ENCODE measurements around the gene CKAP4. TPM values are rescaled to one million over a fixed set of nuclear protein-coding genes. Genes with fewer than 3 reads are reported as not detected.

Gene CKAP4
- total RNA-seq, 1 experiment from 2014 or later: 108 TPM

DNA sequence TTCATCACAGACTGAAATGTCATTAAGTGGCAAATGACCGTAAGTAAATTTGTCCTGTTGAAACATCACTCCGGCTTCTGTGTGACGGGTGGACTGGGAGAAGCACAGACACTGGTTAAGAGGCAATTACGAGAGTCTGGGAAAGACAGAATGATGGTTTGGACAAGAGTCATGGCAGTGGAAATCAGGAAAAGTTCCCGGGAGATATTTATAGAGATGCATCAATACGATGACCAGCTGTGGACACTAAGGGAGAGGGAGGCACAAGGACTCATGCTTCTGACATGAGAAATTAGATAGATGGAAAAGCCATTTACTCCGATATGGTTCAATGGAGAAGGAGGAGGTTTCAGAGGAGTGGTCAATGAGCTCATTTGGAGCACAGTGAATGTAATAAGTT is 27.3 kb downstream of the CKAP4 start:
- TF ChIP-seq CTCF (IDR thresholded peaks at IDR 0.05; ENCODE audit: unreplicated experiment): no peak
- Mint-ChIP-seq H3K27ac (ENCODE audit: unreplicated experiment) (no peak overlapping the region), H3K4me3 (ENCODE audit: low read depth, unreplicated experiment) (no peak overlapping the region), H3K36me3 (ENCODE audit: insufficient read depth, unreplicated experiment) (no peaks in the 10 kb centered on the region), H3K9me3 (ENCODE audit: low read depth, unreplicated experiment) (peaks cover 4% of the 10 kb centered on the region), H3K27me3 (ENCODE audit: unreplicated experiment) (peaks cover 46% of the 10 kb centered on the region), H3K4me1 (ENCODE audit: low read depth, unreplicated experiment) (no peaks in the 10 kb centered on the region)
- CTCF ChIA-PET: interaction anchor here (0.7 to 2.0 kb wide), 2 partner anchors 381 to 800 kb away, joined by 3 to 5 read pairs; no protein-coding TSS in a partner anchor
- no peak for DNase-seq
- intact Hi-C loops (cut with micrococcal nuclease; ENCODE audit: unreplicated experiment): loop anchor here (5.0 to 10.0 kb wide), 2 partner anchors 83 to 644 kb away; partner anchors contain the start of gene NUAK1
- no TSS peak for BruUV-seq (replicated peaks)

GRCh38 chr12:106219043-106219442 is 28.8 kb downstream of the CKAP4 start:
- no peaks in the 10 kb centered on the region for H3K36me3 Mint-ChIP-seq (ENCODE audit: insufficient read depth, unreplicated experiment)
- no peak overlapping the region for H3K27ac Mint-ChIP-seq (ENCODE audit: unreplicated experiment)
- no TSS peak for BruUV-seq (replicated peaks)
- H3K4me1 Mint-ChIP-seq (ENCODE audit: low read depth, unreplicated experiment): no peaks in the 10 kb centered on the region
- peaks cover 61% of the 10 kb centered on the region for H3K27me3 Mint-ChIP-seq (ENCODE audit: unreplicated experiment)
- peaks cover 4% of the 10 kb centered on the region for H3K9me3 Mint-ChIP-seq (ENCODE audit: low read depth, unreplicated experiment)
- H3K4me3 Mint-ChIP-seq (ENCODE audit: low read depth, unreplicated experiment): no peak overlapping the region
- DNase-seq: no peak
- CTCF ChIA-PET: no interaction called here
- TF ChIP-seq CTCF (IDR thresholded peaks at IDR 0.05; ENCODE audit: unreplicated experiment): no peak
- intact Hi-C loops (cut with micrococcal nuclease; ENCODE audit: unreplicated experiment): no loop called here

- no peak overlapping the region for H3K4me3 Mint-ChIP-seq (ENCODE audit: low read depth, unreplicated experiment)
- peaks cover 4% of the 10 kb centered on the region for H3K9me3 Mint-ChIP-seq (ENCODE audit: low read depth, unreplicated experiment)
- no peak for TF ChIP-seq CTCF (IDR thresholded peaks at IDR 0.05; ENCODE audit: unreplicated experiment)
- CTCF ChIA-PET: no interaction called here
- H3K27me3 Mint-ChIP-seq (ENCODE audit: unreplicated experiment): peaks cover 74% of the 10 kb centered on the region
- no peak overlapping the region for H3K27ac Mint-ChIP-seq (ENCODE audit: unreplicated experiment)
- BruUV-seq (replicated peaks): no TSS peak
- no peaks in the 10 kb centered on the region for H3K36me3 Mint-ChIP-seq (ENCODE audit: insufficient read depth, unreplicated experiment)
- intact Hi-C loops (cut with micrococcal nuclease; ENCODE audit: unreplicated experiment): no loop called here
- no peaks in the 10 kb centered on the region for H3K4me1 Mint-ChIP-seq (ENCODE audit: low read depth, unreplicated experiment)
- DNase-seq: no peak
Measured at GRCh38 chr12:106217706-106218105, 30.1 kb downstream of the CKAP4 start.

- Mint-ChIP-seq H3K9me3 (ENCODE audit: low read depth, unreplicated experiment) (peaks cover 4% of the 10 kb centered on the region), H3K27ac (ENCODE audit: unreplicated experiment) (no peak overlapping the region), H3K36me3 (ENCODE audit: insufficient read depth, unreplicated experiment) (no peaks in the 10 kb centered on the region), H3K4me3 (ENCODE audit: low read depth, unreplicated experiment) (no peak overlapping the region), H3K27me3 (ENCODE audit: unreplicated experiment) (peaks cover 85% of the 10 kb centered on the region), H3K4me1 (ENCODE audit: low read depth, unreplicated experiment) (no peaks in the 10 kb centered on the region)
- TF ChIP-seq CTCF (IDR thresholded peaks at IDR 0.05; ENCODE audit: unreplicated experiment): no peak
- intact Hi-C loops (cut with micrococcal nuclease; ENCODE audit: unreplicated experiment): no loop called here
- no TSS peak for BruUV-seq (replicated peaks)
- CTCF ChIA-PET: interaction anchor here (0.8 to 1.4 kb wide), 2 partner anchors 19 to 66 kb away, joined by 3 to 13 read pairs; no protein-coding TSS in a partner anchor
- no peak for DNase-seq
Measured at GRCh38 chr12:106214571-106214970, 33.2 kb downstream of the CKAP4 start.
